ENCODE results near the gene TPD52L1. TPM values are rescaled to one million over a fixed set of nuclear protein-coding genes. Genes with fewer than 3 reads are reported as not detected.
A peak's percentile ranks its signal among the peaks of the same experiment; 100 is the strongest.
"Not testable (repeated sequence)": the region's sequence is repeated elsewhere in the genome, so short reads cannot be mapped to it uniquely, and the experiment has no call there.

TPD52L1 gene
- total RNA-seq, 1 donor from 2014 or later, result 43.5 TPM

DNA sequence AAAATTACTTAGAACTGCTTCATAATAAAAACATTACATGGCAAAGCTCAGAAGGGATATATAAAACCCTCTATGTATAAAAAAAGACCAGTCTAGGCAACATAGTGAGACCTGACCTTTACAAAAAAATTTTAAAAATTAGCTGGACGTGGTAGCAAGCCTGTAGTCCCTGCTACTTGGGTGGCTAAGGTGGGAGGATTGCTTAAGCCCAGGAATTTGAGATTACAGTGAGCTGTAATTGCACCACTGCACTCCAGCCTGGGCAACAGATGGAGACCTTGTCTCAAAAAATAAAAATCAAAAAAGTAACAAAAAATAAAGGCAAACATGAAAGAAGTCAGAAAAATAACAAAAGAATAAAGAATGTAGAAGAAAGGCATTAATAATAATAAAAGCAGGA lies 21.5 kb upstream of the TPD52L1 start:
- no peak for DNase-seq
- intact Hi-C loops (cut with DNase I), result no loop called here
- ATAC-seq (ENCODE audit: poor library complexity), result no peak

- DNase-seq (no peak), ATAC-seq (ENCODE audit: poor library complexity) (no peak)
- intact Hi-C loops (cut with DNase I), result no loop called here
These were observed 17.2 kb upstream of the TPD52L1 start for GRCh38 chr6:125136378-125136777.

DNA sequence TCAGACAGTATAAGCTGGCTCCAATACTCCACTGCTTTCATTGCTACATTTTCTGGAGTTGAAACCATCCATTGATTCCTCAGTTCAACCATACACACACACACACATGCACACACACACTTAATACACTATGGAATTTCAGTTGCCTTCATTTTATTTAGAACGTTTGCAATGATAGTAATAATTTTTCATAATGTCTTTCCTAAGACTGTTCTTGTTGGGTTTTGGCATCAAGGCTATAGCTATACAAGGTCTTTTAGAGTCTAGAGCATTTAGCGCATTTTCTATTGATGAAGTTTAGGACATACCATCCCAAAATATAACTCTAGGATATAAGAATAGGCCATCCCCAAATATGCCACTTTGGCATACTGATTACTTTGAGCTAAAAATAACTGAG lies 15.5 kb upstream of the TPD52L1 start:
- ATAC-seq (ENCODE audit: poor library complexity), result no peak
- no peak for DNase-seq
- intact Hi-C loops (cut with DNase I), result no loop called here

GRCh38 chr6:125140808-125141207 lies 12.8 kb upstream of the TPD52L1 start:
- ATAC-seq (ENCODE audit: poor library complexity), result no peak
- intact Hi-C loops (cut with DNase I), result no loop called here
- no peak for DNase-seq

- intact Hi-C loops (cut with DNase I), result no loop called here
- ATAC-seq (ENCODE audit: poor library complexity) (no peak), DNase-seq (no peak)
These were observed 11.0 kb upstream of the TPD52L1 start for GRCh38 chr6:125142618-125143017.

DNA sequence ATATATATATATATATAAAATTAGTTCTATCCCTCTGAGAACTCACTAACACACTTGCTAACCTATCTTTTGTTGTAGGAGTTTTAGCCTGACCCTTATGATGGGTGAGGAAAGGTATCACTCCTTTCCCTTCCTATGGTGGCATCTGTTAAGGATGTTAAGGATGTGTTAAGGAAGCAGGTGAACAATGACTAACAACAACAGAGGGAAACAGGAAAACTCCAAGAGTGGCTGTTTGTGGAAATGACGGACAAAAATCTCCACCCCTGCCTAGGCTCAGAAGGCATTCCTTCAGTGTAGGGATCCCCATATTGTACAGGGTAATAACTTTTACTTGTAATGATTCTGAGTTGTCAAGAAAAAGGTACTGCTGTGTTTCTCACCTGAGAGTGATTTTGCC lies 8.8 kb upstream of the TPD52L1 start:
- intact Hi-C loops (cut with DNase I), result no loop called here
- DNase-seq (no peak), ATAC-seq (ENCODE audit: poor library complexity) (no peak)

- intact Hi-C loops (cut with DNase I), result loop anchor here (5.0 to 10.0 kb wide), 3 partner anchors 75 to 625 kb away; partner anchors contain the start of gene HDDC2
- no peak for ATAC-seq (ENCODE audit: poor library complexity)
These were observed 4.1 kb upstream of the TPD52L1 start for GRCh38 chr6:125149256-125150144.

GRCh38 chr6:125151700-125152099 lies 1.9 kb upstream of the TPD52L1 start:
- ATAC-seq (ENCODE audit: poor library complexity) (no peak), DNase-seq (no peak)
- intact Hi-C loops (cut with DNase I), result loop anchor here (5.0 to 10.0 kb wide), 3 partner anchors 73 to 623 kb away; partner anchors contain the start of gene HDDC2

More at GRCh38 chr6:125149256-125150144, 4.1 kb upstream of the TPD52L1 start:
- no peak for DNase-seq

DNA sequence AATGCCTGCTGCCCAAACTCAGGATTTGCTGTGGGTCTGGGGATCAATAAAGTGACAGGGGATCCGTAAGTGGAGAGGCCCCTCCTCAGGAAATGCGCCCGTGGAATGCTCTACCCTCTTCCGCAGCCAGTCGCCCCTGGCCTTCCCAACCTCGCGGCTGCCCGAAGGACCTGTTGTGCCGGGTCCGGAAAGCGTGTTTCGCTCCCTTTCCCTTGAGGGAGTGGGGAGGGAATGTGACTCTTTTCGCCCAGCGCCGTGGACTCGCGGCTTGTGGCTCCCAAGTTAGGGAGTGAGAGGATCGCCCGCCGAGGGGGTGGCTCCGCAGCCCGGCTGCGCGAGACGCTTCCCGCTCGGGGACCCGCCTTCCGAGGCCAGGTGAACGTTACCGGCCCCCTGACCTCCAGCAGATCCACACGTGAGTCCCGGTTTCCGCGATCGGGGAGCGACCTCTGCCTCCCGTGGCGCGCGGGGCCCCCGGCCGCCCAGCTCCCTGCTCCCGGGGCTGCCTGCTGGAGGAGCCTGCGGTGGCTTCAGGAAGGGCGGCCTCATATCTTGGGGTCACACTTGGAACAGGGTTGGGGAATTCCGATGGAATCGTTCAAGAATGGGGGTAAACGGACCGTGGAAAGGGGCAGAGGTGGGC lies 666 bp downstream of the TPD52L1 start:
- ATAC-seq (ENCODE audit: poor library complexity), result peak; percentile 61
- DNase-seq, result peak; percentile 44
- intact Hi-C loops (cut with DNase I), result loop anchor here (5.0 to 10.0 kb wide), 3 partner anchors 71 to 621 kb away; partner anchors contain the start of gene HDDC2

DNA sequence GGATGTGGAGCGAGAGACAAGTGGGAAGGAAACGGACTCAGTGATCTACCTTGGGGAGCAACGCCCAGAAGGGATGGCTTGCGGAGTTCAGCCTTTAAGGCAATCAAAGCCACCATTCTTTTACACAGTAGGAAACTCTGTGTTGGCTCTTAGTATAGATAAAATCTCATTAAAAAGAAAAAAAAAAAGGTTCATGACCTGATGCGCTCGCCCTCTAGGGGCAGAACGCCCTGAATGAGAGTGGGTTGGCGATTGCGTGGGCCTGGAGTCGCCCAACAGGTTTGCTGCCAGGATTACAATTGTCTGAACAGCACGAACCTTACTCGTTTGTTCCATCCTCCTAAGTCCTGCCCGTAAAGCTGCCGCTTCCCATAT lies 1.2 kb downstream of the TPD52L1 start:
- ATAC-seq (ENCODE audit: poor library complexity), result no peak
- intact Hi-C loops (cut with DNase I), result loop anchor here (5.0 to 10.0 kb wide), 3 partner anchors 70 to 620 kb away; partner anchors contain the start of gene HDDC2
- DNase-seq, result no peak

GRCh38 chr6:125155344-125155743 lies 1.8 kb downstream of the TPD52L1 start:
- no peak for ATAC-seq (ENCODE audit: poor library complexity)
- intact Hi-C loops (cut with DNase I), result loop anchor here (10.0 kb wide), 2 partner anchors 69 to 619 kb away; no protein-coding TSS in a partner anchor
- DNase-seq, result no peak

DNA sequence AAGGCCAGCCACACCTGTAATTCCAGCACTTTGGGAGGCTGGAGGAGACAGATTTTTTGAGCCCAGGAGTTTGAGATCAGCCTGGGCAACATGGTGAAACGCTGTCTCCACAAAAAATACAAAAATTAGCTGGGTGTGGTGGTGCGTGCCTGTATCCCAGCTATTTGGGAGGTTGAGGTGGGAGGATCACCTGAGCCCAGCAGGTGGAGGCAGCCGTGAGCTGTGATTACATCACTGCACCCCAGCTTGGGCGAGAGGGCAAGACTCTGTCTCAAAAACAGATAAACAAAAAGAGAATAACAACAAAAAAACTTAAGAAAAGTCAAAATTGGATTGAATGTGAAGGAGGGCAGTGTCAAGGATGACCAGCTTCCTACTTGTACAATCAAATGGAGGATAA lies 2.9 kb downstream of the TPD52L1 start:
- no peak for DNase-seq
- intact Hi-C loops (cut with DNase I), result loop anchor here (10.0 kb wide), 2 partner anchors 68 to 618 kb away; no protein-coding TSS in a partner anchor
- ATAC-seq (ENCODE audit: poor library complexity), result no peak

DNA sequence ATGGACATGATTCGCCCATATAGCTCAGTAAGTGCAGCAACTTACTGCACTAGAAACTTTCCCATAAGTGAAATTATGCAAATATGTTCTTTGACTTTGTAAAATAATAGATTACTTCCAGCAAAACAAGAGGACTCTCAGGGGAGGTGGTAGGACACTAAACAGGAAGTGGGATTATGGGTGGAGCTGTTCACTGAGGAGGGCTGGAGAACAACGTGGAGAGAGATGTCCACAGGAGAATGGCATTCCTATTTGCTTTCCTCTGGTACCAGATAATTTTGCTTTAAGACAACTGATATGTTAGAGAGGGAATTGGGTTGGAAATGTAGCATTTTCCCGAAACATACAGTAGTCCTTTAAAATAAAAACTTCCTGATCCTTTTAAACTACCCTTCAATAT lies 3.7 kb downstream of the TPD52L1 start:
- ATAC-seq (ENCODE audit: poor library complexity) (no peak), DNase-seq (no peak)
- intact Hi-C loops (cut with DNase I), result loop anchor here (10.0 kb wide), 2 partner anchors 68 to 618 kb away; no protein-coding TSS in a partner anchor

DNA sequence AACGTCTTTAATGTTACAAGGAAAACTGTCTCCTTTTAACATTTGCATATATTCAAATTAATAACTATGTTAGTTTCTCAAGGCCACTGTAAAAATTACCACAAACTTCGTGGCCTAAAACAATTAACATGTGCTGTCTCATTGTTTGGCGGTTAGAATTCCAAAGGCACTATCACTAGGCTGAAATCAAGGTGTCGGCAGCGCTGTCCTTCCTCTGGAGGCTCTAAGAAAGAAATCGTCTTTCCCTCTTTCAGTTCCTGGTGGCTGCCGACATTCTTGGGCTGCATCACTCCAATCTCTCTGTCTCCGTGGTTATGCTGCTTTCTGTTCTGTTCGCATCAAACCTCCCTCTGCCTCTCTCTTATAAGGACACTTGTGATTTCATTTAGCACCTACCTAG lies 4.2 kb downstream of the TPD52L1 start:
- no peak for ATAC-seq (ENCODE audit: poor library complexity)
- intact Hi-C loops (cut with DNase I), result loop anchor here (10.0 kb wide), 2 partner anchors 67 to 617 kb away; no protein-coding TSS in a partner anchor
- DNase-seq, result no peak

DNA sequence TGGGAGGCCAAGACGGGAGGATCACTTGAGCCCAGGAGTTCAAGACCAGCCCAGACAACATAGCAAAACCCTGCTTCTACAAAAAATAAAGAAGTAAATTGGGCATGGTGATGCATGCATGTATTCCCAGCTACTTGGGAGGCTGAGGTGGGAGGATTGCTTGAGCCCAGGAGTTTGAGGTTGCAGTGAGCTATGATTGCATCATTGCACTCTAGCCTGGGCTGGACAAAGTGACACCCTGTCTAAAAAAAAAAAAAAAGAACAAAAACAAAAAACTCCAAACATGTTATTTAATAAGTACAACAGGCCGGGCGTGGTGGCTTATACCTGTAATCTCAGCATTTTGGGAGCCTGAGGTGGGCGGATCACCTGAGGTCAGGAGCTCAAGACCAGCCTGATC lies 9.8 kb downstream of the TPD52L1 start:
- DNase-seq; intact Hi-C loops (cut with DNase I); ATAC-seq (ENCODE audit: poor library complexity): not testable (repeated sequence)

GRCh38 chr6:125163811-125164210 lies 10.2 kb downstream of the TPD52L1 start:
- ATAC-seq (ENCODE audit: poor library complexity) (no peak), DNase-seq (no peak)
- intact Hi-C loops (cut with DNase I), result no loop called here

DNA sequence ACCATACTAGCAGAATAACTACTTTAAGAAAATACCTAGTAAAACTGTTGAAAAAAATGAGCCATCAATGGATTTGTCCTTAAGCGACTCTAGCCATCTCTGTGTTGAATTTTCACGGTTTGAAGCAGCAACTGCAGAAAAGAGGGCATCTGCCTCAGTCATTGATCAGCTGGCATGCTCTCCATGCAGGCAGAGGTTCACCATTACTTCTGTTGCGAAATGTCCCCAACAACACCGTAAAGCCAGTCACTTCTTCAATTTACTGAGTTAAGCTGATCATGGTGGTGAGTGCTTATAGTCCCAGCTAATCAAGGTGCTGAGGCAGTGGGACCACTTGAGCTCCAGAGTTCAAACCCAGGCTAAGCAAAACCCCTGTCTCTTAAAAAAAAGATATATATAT lies 11.1 kb downstream of the TPD52L1 start:
- intact Hi-C loops (cut with DNase I), result no loop called here
- ATAC-seq (ENCODE audit: poor library complexity) (no peak), DNase-seq (no peak)

DNA sequence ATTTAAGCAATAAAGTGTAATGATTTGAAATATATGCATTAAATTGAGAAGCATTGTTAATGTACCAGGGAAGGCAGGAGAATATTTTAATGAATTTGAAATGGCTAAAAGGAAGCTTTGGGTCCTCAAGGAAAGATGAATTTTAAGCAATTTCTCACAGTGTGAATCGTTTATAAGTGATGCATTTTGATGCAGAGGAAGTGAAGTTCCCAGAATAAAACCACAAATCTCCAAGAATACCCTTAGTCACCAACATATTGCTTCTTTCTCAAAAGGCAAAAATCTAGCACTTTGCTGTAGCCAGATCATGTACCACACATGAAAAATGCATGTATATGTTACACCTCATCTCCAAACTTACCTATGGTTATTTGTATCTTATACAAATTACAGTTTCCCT lies 11.7 kb downstream of the TPD52L1 start:
- ATAC-seq (ENCODE audit: poor library complexity) (no peak), DNase-seq (no peak)
- intact Hi-C loops (cut with DNase I), result no loop called here

DNA sequence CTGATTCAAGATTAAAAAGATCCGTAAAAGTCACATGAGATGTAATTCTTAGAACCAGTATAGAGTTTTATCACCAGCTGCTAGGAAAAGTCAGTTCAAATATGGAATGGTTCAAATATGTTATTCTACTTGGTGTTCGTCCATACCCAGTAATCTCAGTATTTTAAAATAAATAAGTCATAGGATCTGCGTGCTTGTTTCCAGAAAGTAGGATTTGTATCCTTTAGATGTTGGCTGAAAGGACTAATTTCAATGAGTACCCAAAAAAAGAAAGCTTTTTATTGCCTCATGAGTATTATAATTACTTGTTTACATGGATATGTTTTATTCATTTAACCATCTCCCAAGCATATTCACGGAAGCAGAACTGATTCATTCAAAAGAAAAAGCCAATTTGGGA lies 12.2 kb downstream of the TPD52L1 start:
- ATAC-seq (ENCODE audit: poor library complexity) (no peak), DNase-seq (no peak)
- intact Hi-C loops (cut with DNase I), result no loop called here

DNA sequence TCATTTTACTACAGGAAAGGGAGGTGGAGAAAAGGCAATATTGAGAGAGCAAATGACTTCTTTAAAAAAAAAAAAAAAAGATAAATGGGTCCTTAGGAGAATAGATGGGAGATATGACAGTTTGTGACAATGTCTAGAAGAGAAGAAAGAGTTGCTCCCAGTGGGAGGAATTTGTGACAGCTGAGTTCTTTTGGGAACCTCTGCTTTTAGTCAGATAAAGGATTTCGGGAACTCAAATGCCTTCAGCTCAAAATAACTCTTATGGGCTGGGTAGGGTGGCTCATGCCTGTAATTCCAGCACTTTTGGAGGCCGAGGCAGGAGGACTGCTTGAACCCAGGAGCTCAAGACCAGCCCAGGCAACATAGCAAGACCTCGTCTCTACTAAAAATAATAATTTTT lies 13.1 kb downstream of the TPD52L1 start:
- no peak for ATAC-seq (ENCODE audit: poor library complexity)
- DNase-seq, result no peak
- intact Hi-C loops (cut with DNase I), result no loop called here
